Heart left ventricle (tissue), 13 donors: Measurements from ENCODE around the gene BMPR1A.

Experiments used
- CTCF ChIP-seq, 12 donors: fragments of 200-600 bp; sonication (generic) in 4 of 12; IDR thresholded peaks; one replicate each; pipeline versions ENCODE4 v1.5.0 to v1.8.0; 2018 to 2022; ENCODE audit warnings: antibody characterized with exemption in 12 of 12, mild to moderate bottlenecking in 5 of 12
- POLR2A ChIP-seq, 2 donors: fragments of 450-650 bp; IDR thresholded peaks; one replicate each; pipeline ENCODE4 v1.6.1; 2017; ENCODE audit warnings: antibody characterized with exemption in 2 of 2, mild to moderate bottlenecking in 2 of 2, moderate library complexity in 2 of 2
- donor health status: ischemic (EF 13 %, LVEDD 7.1; RV severe dilation, severe dysfunction).
- donor health status: DM: no; HTN: yes; CAD: no.
- donor health status: DM: no; HTN: no; CAD: no.
- donor health status: ischemic (EF 25% LVEDD 6.9; RV normal size, moderate dysfunction).
- donor health status: ischemic (EF 25% LVEDD 5.7; RV mildly dilated, moderate dysfunction).
- donor health status: ischemic (EF 35%, LVEDD 5.7; RV mildly dilated, moderate dysfunction).
- donor health status: nonischemic (EF 11% LVEDD 7.7; RV severe dilation, severe dysfunction).
- donor health status: DM: yes; HTN: yes; CAD: no.
- donor health status: PGD.
- donor health status: ischemic (EF 29% LVEDD 5.4; RV normal size, mild dysfunction).
- donor health status: nonischemic (EF 23%, LVEDD 6.1; RV moderate dilation, normal function).

GRCh38 chr10:86802473-86803108 is 46.2 kb downstream of the BMPR1A start:
- TF ChIP-seq CTCF (IDR thresholded peaks at IDR 0.05) (no peak), POLR2A (IDR thresholded peaks at IDR 0.05) (no peak)
